ENCODE measurements around the gene CMTM1.
"Not testable (repeated sequence)": the region's sequence is repeated elsewhere in the genome, so short reads cannot be mapped to it uniquely, and the experiment has no call there.

Gene CMTM1

GRCh38 chr16:66592241-66592640 is 26.0 kb downstream of the CMTM1 start:
- DNase-seq (ENCODE audit: low spot score): no peak

DNA sequence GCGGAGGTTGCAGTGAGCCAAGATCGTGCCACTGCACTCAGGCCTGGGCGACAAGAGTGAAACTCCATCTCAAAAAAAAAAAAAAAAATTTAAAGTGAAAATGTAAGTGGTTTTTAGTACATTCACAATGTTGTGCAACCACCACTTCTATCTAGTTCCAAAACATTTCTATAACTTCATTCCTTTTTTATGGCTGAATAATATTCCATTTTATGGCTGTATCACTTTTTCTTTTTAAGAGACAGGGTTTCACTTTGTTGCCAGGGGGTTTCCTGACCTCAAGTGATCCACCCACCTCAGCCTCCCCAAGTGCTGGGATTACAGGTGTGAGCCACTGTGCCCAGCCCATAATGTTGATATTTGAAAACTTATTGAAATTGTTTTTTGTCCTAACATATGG is 26.6 kb downstream of the CMTM1 start:
- no peak for DNase-seq (ENCODE audit: low spot score)

DNA sequence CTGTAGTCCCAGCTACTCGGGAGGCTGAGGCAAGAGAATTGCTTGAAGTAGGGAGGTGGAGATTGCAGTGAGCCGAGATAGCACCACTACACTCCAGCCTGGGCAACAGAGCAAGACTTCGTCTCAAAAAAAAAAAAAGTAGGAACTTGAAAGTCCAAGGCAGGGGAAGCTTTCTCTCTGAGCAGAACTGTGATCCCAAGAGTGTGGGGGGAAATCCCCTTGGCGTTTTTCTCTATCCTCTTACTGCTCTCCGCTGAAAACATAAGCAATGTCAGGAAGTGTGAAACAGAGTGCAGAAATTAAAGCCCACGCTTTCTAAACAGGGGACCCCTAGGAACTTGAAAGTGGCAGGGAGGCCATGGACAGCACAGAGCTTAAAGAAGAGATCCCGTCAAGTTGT is 28.5 kb downstream of the CMTM1 start:
- no peak for DNase-seq (ENCODE audit: low spot score)

DNA sequence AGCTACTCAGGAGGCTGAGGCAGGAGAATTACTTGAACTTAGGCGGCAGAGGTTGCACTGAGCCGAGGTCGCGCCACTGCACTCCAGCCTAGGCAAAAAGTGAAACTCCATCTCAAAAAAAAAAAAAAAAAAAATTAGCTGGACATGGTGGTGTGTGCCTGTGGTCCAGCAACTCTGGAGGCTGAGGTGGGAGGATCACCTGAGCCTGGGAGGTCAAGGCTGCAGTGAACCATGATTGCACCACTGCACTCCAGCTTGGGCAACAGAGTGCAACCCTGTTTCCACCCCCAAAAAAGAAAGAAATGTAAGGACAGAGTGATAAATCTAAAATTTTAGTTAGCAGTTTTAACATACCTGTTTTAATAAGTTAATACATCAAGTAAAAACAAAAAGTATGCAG is 30.3 kb downstream of the CMTM1 start:
- not testable (repeated sequence) for DNase-seq (ENCODE audit: low spot score)

GRCh38 chr16:66596986-66597848 is 31.0 kb downstream of the CMTM1 start:
- no peak for DNase-seq (ENCODE audit: low spot score)

- DNase-seq (ENCODE audit: low spot score): no peak
Observed at GRCh38 chr16:66598111-66598510, 31.9 kb downstream of the CMTM1 start.

DNA sequence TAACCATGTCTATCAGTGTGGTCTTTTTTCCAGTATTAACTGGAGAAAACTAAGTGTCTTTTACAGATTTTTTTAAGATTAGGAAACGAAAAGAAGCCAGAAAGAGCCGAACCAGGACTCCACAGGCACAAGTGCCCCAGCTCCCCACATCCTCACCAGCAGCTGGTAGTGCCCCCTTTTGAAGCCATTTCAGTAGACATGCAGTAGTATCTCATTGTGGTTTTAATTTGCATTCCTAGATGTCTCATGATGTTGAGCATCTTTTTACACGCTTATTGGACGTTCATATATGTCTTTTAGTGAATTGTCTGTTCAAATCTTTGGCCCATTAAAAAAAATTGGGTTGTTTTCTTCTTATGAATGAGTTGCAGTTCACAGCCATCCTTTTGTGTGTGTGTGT is 33.5 kb downstream of the CMTM1 start:
- no peak for DNase-seq (ENCODE audit: low spot score)

GRCh38 chr16:66600477-66600876 is 34.2 kb downstream of the CMTM1 start:
- no peak for DNase-seq (ENCODE audit: low spot score)

- no peak for DNase-seq (ENCODE audit: low spot score)
Observed at GRCh38 chr16:66601471-66601870, 35.2 kb downstream of the CMTM1 start.

GRCh38 chr16:66603537-66604375 is 37.5 kb downstream of the CMTM1 start:
- DNase-seq (ENCODE audit: low spot score): peak; percentile 54

GRCh38 chr16:66604376-66605176 is 38.3 kb downstream of the CMTM1 start, which contains the start of gene CMTM3:
Gene CMTM3 (plus strand): TSS chr16:66604704. CDS start chr16:66604806, 102 bp downstream.
- peak; percentile 67 for DNase-seq (ENCODE audit: low spot score)

DNA sequence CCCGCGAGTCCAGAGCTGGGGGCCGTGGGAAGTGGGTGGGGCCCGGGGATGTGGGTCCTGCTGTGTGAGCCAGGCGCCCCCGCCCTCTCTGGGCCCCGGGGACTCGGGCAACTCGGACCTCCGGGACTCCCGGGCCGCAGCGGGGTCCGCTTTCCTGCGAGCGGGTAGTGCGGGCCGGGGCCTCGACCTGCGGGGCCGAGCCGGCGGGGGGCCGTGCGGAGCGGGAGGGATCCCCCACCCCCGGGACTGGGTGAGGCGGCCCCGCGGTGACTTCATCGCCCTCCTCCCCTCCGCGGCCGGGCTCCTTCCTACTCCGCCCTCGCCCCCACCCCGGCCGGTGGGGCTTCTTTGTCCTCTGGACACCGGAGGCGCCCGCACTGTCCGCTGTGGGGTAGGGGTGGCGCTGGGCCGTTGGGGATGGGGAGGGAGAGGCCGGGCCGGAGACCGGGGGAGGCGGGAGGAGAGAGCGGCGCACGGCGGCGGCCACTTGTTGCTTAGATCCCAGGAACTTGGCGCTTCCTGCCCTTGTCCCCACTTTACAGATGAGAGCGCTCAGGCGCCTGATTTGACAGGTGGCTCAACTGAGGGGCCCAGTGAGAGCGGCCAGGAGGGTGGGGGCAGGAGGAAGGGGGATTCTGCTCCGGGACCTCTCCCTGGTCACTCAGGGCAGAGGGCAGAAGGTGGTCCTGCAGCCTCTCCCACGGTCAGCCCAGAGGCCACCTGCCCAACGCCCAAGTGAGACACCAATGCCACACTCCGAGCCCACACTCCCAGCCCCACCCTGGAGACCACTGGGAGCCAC is 39.1 kb downstream of the CMTM1 start:
- peak; percentile 62 for DNase-seq (ENCODE audit: low spot score)

- DNase-seq (ENCODE audit: low spot score): no peak
Observed at GRCh38 chr16:66605979-66606751, 39.9 kb downstream of the CMTM1 start.

- DNase-seq (ENCODE audit: low spot score): peak; percentile 94
Observed at GRCh38 chr16:66608241-66609138, 42.3 kb downstream of the CMTM1 start.

- DNase-seq (ENCODE audit: low spot score): no peak
Observed at GRCh38 chr16:66609139-66609510, 42.9 kb downstream of the CMTM1 start.

- DNase-seq (ENCODE audit: low spot score): no peak
Observed at GRCh38 chr16:66610111-66610820, 44.0 kb downstream of the CMTM1 start.

GRCh38 chr16:66611911-66612310 is 45.7 kb downstream of the CMTM1 start:
- not testable (repeated sequence) for DNase-seq (ENCODE audit: low spot score)

DNA sequence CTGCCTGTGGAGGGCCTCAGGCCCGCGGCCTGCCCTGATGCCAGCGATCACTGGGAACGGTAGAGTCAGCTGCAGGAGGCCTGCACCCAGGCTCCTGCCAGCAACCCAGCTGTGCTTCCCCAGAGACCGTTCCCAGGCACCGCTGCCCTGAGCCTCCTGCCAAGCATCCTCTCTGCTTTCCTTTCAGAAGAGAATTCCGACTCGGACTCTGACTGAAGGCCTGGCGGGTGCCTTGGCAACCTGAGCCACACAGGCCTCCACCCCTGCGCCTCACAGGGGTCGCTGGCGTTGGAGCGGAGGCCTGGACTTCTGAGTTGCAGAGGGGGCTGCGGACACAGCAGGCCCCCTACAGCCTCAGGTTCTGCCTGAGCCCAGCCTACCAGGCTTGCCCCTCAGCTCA is 46.2 kb downstream of the CMTM1 start:
- no peak for DNase-seq (ENCODE audit: low spot score)

Measured in AG08395 (cell line).